RWPE1 (cell line): ENCODE data around the gene INVS.

Experiments used
- CTCF ChIA-PET: fragments of 350-600 bp; sonication (Branson Sonifier 250); formaldehyde crosslinking; extraction: SDS; loops from one replicate; lab custom pipeline; 2021; lab: Yijun Ruan, JAX
- POLR2A ChIA-PET: fragments of 400-600 bp; formaldehyde crosslinking; extraction: SDS; loops from one replicate; lab custom pipeline; 2020; ENCODE audit warnings: antibody characterized with exemption; ENCODE audit not compliant: low non-redundant PET; lab: Yijun Ruan, JAX
- DNase-seq: peaks from one replicate; pipeline ENCODE4 v3.0.0; 2012; ENCODE audit warnings: low spot score
- H3K27ac ChIP-seq: fragments of 450-650 bp; 2 replicates; pipeline ENCODE4 v1.5.1; 2017
- CTCF ChIP-seq: fragments of 450-650 bp; conservative IDR thresholded peaks from 2 replicates; pipeline ENCODE4 v1.5.1; 2017; ENCODE audit warnings: low read depth, mild to moderate bottlenecking

Gene INVS

GRCh38 chr9:100191264-100191663 is 92.2 kb downstream of the INVS start:
- no peak for TF ChIP-seq CTCF
- no peak for DNase-seq
- H3K27ac ChIP-seq, result no peak overlapping the region
- CTCF ChIA-PET, result interaction anchor here (0.6 to 0.8 kb wide), 2 partner anchors 148 to 1138 kb away, joined by 3 to 4 read pairs; no protein-coding TSS in a partner anchor
- POLR2A ChIA-PET, result no interaction called here

GRCh38 chr9:100193078-100193477 is 94.0 kb downstream of the INVS start:
- CTCF ChIA-PET, result no interaction called here
- DNase-seq, result no peak
- POLR2A ChIA-PET, result no interaction called here
- H3K27ac ChIP-seq, result no peak overlapping the region
- no peak for TF ChIP-seq CTCF

DNA sequence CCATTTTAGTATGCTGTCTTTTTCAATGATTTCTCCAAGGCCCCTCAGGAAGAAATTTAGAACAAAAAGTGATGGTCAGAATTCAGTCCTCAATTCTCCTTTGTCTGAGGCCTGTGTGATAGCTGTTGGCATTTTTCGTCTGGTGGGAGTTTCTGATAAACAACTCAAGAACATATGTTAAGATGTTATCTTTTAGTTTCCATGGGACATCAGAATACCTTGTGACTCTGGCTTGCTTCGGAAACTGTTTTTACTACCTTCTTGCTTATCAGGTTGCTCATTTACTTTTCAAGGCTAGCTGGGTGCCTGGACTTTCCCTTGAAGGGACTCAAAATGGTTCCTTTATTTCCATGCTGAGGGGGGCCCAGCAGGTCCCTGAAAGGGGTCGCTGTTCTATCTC is 97.2 kb downstream of the INVS start:
- no peak for DNase-seq
- ChIA-PET POLR2A (no interaction called here), CTCF (no interaction called here)
- no peak overlapping the region for H3K27ac ChIP-seq
- TF ChIP-seq CTCF, result no peak

- ChIA-PET POLR2A (no interaction called here), CTCF (no interaction called here)
- TF ChIP-seq CTCF, result no peak
- no peak overlapping the region for H3K27ac ChIP-seq
- no peak for DNase-seq
Observed at GRCh38 chr9:100196828-100197227, 97.8 kb downstream of the INVS start.

DNA sequence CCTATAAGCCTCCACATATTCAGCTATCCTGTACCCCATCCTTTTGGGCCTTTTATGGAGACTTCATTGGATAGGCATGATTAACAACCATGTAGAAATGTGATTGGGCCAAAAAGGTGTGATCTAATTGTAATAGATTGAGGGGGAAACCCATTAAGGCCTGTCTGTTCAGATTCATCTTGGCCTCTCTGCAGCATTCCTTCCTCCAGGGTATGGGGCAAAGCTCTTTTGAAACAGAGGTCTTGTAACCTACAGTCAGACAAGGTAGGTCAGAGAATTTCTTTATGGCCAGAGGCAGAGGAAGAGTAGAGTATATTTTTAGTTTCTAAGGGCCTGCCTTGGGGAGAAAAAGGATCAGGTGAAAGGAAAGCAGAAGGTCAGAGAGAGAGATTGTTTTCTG is 98.5 kb downstream of the INVS start:
- TF ChIP-seq CTCF, result no peak
- DNase-seq, result no peak
- H3K27ac ChIP-seq, result no peak overlapping the region
- ChIA-PET POLR2A (no interaction called here), CTCF (no interaction called here)

- TF ChIP-seq CTCF, result no peak
- ChIA-PET POLR2A (no interaction called here), CTCF (interaction anchor here (0.6 kb wide), 1 partner anchor 255 kb away, joined by 4 read pairs; no protein-coding TSS in a partner anchor)
- H3K27ac ChIP-seq, result no peak overlapping the region
- no peak for DNase-seq
Observed at GRCh38 chr9:100202806-100203205, 103.8 kb downstream of the INVS start.

GRCh38 chr9:100204796-100205195 is 105.8 kb downstream of the INVS start:
- no peak overlapping the region for H3K27ac ChIP-seq
- no peak for DNase-seq
- ChIA-PET CTCF (no interaction called here), POLR2A (no interaction called here)
- no peak for TF ChIP-seq CTCF
